Head of caudate nucleus (tissue), 42 donors: ENCODE measurements around the gene SLC16A6.
"Not testable (repeated sequence)": the region's sequence is repeated elsewhere in the genome, so short reads cannot be mapped to it uniquely, and the experiment has no call there.

Source experiments
- DNase-seq, 42 donors: peaks; one replicate each; pipeline versions ENCODE4 v3.0.0 to v3.0.0-alpha.2; 2020 to 2021; ENCODE audit warnings: mixed read lengths in 7 of 42
- intact Hi-C: fragments of 100-400 bp; cut with DNase I; formaldehyde crosslinking; loops from one replicate; pipeline ENCODE4 v1.15.0; 2022

The SLC16A6 gene

DNA sequence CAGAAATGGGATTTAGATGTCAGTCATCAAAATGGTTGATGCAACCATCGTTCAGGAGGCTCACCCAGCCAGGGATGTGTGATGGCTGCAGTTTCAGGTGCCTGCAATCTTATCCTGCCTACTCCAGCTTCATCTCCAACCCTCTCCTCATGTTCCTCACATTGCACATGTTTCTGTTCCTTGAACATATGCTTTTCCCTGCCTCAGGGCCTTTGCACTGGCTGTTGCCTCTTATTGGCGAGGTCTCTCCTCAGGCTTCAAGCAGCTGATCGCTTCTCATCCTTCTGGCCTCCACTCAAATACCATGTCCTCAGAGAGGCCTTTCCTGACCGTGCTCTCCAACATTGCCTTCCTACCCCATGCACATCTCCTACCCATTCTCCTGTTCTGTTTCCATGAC lies 25.0 kb upstream of the SLC16A6 start:
- intact Hi-C loops: no loop called here
- DNase-seq: no peak

- intact Hi-C loops: no loop called here
Observed at GRCh38 chr17:68314916-68315535, 24.1 kb upstream of the SLC16A6 start.

GRCh38 chr17:68310152-68310551 lies 19.2 kb upstream of the SLC16A6 start:
- no peak for DNase-seq
- intact Hi-C loops: no loop called here

More at GRCh38 chr17:68314916-68315535, 24.1 kb upstream of the SLC16A6 start:
- peak in 1 of 42 donors; percentile 9 for DNase-seq

DNA sequence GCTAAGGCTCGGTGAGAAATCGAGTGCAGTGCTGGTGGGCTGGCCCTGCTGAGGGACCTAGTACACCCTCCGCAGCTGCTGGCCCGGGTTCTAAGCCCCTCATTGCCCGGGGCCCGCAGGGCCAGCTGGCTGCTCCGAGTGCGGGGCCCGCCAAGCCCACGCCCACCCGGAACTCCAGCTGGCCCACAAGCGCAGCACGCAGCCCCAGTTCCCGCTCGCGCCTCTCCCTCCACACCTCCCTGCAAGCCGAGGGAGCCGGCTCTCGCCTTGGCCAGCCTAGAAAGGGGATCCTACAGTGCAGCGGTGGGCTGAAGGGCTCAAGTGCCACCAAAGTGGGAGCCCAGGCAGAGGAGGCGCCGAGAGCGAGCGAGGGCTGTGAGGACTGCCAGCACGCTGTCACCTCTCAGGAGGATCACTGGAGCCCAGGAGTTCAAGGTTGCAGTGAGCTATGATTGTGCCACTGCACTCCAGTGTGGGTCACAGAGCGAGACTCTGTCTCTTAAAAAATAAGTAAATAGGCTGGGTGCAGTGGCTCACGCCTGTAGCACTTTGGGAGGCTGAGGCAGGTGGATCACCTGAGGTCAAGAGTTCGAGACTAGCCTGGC lies 18.2 kb upstream of the SLC16A6 start:
- DNase-seq, intact Hi-C loops: not testable (repeated sequence)

GRCh38 chr17:68308486-68308885 lies 17.6 kb upstream of the SLC16A6 start:
- DNase-seq, intact Hi-C loops: not testable (repeated sequence)

DNA sequence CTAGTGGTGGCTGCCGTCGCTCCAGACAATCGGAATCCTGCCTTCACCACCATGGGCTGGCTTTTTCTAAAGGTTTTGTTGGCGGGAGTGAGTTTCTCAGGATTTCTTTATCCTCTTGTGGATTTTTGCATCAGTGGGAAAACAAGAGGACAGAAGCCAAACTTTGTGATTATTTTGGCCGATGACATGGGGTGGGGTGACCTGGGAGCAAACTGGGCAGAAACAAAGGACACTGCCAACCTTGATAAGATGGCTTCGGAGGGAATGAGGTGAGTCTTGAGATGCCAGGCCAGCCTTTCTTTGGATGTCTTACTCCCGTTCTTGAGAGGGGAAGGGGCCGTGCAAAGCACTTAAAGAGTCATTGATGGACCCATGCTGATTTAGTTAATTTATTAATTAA lies 16.5 kb upstream of the SLC16A6 start:
- intact Hi-C loops: no loop called here
- no peak for DNase-seq

GRCh38 chr17:68306819-68307218 lies 15.9 kb upstream of the SLC16A6 start:
- intact Hi-C loops: no loop called here
- no peak for DNase-seq

- no peak for DNase-seq
Observed at GRCh38 chr17:68305142-68305541, 14.2 kb upstream of the SLC16A6 start.

GRCh38 chr17:68304706-68305105 lies 13.8 kb upstream of the SLC16A6 start:
- DNase-seq: no peak
- intact Hi-C loops: no loop called here

More at GRCh38 chr17:68305142-68305541, 14.2 kb upstream of the SLC16A6 start:
- intact Hi-C loops: no loop called here

- no peak for DNase-seq
- intact Hi-C loops: no loop called here
Observed at GRCh38 chr17:68302666-68303065, 11.7 kb upstream of the SLC16A6 start.

DNA sequence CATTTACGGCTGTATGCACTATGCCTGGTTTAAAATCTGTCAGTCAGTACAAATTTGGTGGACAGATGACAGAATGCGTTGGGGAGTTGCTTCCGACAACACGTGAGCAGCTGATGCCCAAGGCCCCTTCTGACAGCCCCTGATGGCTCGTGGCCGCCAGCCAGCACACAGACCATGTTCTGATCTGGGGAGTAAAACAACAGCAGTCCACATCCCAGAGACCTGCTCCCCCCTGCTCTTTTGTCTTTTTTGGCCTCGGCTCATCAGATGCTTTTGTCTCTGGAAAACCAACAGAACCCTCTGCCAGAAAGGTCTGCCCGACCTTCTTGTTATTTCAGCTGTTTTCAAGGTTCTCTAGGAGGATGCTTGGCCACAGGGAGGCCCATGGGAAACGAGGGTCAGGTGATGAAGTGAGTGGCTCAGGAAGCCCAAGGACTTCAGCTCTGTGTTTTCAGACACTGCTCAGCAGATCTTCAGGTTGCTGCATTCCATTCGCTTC lies 11.2 kb upstream of the SLC16A6 start:
- intact Hi-C loops: no loop called here
- DNase-seq: no peak

DNA sequence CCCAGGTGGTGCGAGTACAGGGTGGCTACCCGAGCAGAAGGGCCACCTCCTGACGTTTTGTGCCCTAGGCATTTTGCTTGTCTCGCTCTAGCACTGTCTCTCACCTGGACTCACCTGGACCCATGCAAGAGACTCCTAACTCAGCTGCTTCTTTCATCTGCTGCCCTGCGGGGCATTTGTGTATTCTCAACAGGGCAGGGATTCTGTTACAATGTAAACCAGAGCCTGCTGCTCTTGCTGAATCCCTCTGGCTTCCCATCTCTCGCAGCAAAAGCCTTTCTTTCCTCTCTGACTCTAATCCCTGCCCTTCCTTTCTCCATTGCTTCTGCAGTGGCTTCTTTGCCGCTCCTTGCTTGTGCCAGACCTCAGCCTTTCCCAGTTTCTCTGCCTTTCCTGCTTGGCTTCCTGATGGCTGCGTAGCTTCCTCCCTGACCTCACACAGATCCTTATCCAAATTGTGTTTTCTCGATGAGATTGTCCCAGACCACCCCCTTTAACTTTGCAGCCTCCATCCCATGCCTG lies 10.6 kb upstream of the SLC16A6 start:
- intact Hi-C loops: no loop called here
- DNase-seq: no peak

DNA sequence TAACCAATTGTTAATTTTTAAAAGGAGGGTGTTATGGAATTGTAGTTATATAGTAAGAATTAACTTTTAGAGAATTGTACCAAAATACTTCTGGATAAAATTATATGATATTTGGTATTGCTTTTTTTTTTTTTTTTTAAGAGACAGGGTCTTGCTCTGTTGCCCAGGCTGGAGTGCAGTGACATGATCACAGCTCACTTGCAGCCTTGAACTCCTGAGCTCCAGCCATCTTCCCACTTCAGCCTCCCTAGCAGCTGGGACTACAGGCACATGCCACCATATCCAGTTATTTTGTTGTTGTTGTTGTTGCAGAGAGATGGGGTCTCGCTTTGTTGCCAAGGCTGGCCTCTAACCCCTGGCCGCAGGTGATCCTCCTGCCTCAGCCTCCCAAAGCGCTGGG lies 8.9 kb upstream of the SLC16A6 start:
- DNase-seq: no peak
- intact Hi-C loops: loop anchor here (10.0 kb wide), 1 partner anchor 135 kb away; no protein-coding TSS in a partner anchor

DNA sequence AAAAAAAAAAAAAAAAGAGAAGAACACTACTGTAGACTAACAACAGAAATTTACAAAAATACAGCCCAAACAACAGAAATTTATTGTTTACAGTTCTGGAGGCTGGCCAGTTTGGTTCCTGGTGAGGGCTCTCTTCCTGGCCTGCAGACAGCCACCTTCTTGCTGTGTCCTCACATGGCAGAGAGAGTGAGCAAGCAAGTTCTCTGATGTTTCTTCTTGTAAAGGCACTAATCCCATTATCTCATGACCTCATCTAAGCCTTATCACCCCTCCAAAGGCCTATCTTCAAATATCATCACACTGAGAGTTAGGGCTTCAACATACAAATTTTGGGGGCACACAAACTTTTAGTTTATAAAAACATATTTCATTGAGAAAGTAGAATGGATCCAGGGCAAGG lies 7.7 kb upstream of the SLC16A6 start:
- DNase-seq: no peak
- intact Hi-C loops: loop anchor here (10.0 kb wide), 1 partner anchor 136 kb away; no protein-coding TSS in a partner anchor

DNA sequence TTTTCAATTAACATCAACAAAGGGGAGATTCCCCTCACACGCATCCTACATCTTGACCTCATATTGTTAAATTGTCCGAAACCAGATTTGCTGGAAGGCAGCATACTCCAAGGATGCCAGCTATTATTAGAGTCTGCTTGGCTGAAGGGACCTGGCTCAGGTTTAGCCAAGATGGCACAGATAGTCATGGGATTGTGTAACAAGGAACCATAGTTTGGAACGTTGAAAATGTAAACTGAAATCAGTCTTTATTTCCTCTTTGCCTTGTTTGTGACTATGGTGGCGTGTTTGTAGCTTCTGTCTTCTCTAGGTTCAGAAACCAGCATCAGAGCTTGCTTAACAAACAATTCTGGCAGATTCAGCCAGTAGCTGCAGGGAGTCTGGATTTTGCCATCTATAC lies 6.3 kb upstream of the SLC16A6 start:
- DNase-seq: no peak
- intact Hi-C loops: loop anchor here (10.0 kb wide), 1 partner anchor 138 kb away; no protein-coding TSS in a partner anchor

DNA sequence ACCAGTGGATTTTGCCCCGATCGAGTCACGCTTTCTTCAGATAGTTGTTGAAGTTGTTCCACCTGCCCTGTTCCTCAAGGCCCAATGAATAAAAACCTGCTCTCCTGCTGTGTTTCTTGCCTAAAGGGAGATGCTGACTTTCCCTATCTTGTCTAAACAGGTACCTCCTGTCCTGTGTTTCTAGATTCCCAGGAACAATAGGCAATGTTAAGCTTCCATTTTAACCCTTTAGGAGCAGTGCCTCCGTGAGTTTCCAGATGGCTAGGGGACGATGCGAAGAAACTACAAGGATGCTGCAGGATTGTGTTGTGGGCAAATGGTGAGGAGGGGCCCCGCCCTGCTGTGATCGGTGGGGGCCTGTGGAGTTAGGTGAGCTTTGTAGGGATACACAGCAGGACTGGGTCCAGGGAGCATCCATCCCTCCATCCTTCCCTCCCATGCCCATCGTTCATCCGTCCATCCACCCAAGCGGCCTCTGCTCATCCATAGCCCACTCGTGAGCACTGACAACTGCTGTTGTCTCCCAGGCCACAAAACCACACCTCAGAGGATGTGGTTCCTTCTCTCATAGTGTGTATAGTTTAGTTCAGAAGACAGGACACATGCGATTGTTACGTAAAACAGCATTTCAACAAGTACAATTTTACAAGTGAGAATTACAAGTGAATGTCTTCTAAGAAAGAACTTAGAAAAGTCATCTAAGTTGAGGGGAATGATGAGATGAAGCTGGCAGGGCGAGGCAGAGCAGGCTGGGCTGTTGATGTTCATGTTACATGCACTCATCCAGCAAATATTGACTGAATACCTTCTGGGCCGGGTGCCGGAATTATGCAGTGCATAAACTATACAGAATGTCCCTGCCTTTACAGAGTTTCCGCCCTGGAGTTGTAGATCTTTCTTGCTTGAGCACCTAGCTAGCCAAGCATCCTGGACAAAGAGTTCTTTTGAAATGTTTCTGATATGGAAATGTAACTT lies 5.6 kb upstream of the SLC16A6 start:
- intact Hi-C loops: loop anchor here (10.0 kb wide), 1 partner anchor 138 kb away; no protein-coding TSS in a partner anchor
- DNase-seq: no peak

DNA sequence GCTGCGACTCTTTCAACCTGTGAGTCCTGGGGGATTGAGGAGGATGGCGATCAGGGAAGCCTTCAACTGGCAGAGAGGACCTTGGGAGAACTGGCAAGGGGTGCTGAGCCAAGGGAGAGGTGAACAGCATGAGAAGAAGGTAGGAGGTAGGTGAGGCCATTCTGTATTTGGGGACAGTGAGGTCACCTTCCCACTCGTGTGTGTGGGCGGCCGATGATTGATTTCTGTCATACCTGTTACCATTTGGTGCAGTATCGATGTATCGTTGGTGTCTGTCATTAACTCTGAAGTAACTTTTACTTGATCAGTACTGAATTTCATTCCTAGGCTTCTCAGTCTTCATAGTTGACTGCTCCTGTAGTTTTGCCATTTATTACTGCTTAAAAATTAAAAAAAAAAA lies 4.2 kb upstream of the SLC16A6 start:
- intact Hi-C loops: loop anchor here (10.0 kb wide), 1 partner anchor 140 kb away; no protein-coding TSS in a partner anchor
- no peak for DNase-seq

GRCh38 chr17:68294617-68295016 lies 3.7 kb upstream of the SLC16A6 start:
- intact Hi-C loops: loop anchor here (10.0 kb wide), 1 partner anchor 140 kb away; no protein-coding TSS in a partner anchor
- peak in 25 of 42 donors; percentile 18 to 68 (median 34) for DNase-seq

DNA sequence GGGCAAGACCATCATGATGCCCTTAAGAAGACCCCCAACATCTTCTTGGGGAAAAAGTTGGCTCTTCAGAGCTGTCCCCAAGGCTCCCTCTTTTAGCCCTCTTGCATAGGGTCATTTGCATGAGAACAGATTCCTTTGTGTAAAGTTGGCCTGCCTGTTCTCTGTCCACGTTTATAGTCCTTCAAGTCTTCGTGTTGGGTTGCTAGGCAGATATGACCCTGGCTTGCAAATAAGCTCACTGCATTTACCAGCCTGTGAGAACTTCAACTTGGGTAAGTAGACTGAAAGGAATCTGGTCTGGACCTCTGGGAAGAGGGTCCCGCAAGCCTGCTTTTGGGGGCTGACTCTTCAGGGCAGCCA lies 3.2 kb upstream of the SLC16A6 start:
- intact Hi-C loops: loop anchor here (10.0 kb wide), 1 partner anchor 141 kb away; no protein-coding TSS in a partner anchor
- DNase-seq: peak in 1 of 42 donors; percentile 12
